Tibial artery (tissue), 4 donors: ENCODE data around the gene MUC3A.
"Not testable (repeated sequence)": the region's sequence is repeated elsewhere in the genome, so short reads cannot be mapped to it uniquely, and the experiment has no call there.

Source experiments
- DNase-seq, 2 donors: peaks; one replicate each; pipeline ENCODE4 v3.0.0-alpha.2; 2019
- H3K27ac ChIP-seq, 2 donors: fragments of 200-600 bp; sonication (generic) in 1 of 2; 1 replicate in 1 of 2; 2 replicates in 1 of 2; pipeline ENCODE4 v1.5.1; 2018 to 2019; ENCODE audit warnings: mild to moderate bottlenecking in 1 of 2
- H3K27me3 ChIP-seq, 2 donors: fragments of 200-600 bp; sonication (generic) in 1 of 2; one replicate each; pipeline versions ENCODE4 v1.5.1 to v1.6.0; 2016 to 2019
- H3K36me3 ChIP-seq, 3 donors: fragments of 200-600 bp; sonication (generic) in 2 of 3; one replicate each; pipeline ENCODE4 v1.5.1; 2016 to 2019; ENCODE audit warnings: mild to moderate bottlenecking in 2 of 3
- H3K4me1 ChIP-seq, 4 donors: fragments of 200-600 bp; sonication (generic) in 2 of 4; 1 replicate in 3 of 4; 2 replicates in 1 of 4; pipeline ENCODE4 v1.5.1; 2016 to 2019
- H3K4me3 ChIP-seq, 2 donors: fragments of 200-600 bp; sonication (generic) in 1 of 2; 1 replicate in 1 of 2; 2 replicates in 1 of 2; pipeline ENCODE4 v1.5.1; 2018 to 2019; ENCODE audit warnings: mild to moderate bottlenecking in 2 of 2
- H3K9me3 ChIP-seq, 3 donors: fragments of 200-600 bp; sonication (generic) in 1 of 3; one replicate each; pipeline ENCODE4 v1.5.1; 2016 to 2019
- CTCF ChIP-seq, 2 experiments: fragments of 200-600 bp in 1 of 2; fragments of 450-650 bp in 1 of 2; IDR thresholded peaks; one replicate each; pipeline ENCODE4 v1.5.1; 2017 to 2019; ENCODE audit warnings: antibody characterized with exemption in 2 of 2, mild to moderate bottlenecking in 1 of 2, moderate library complexity in 1 of 2
- intact Hi-C: fragments of 100-400 bp; cut with DNase I; formaldehyde crosslinking; loops from one replicate; pipeline ENCODE4 v1.15.0; 2023; ENCODE audit warnings: low total_unique reads

Gene MUC3A

GRCh38 chr7:100978300-100978699, 29.0 kb downstream of the MUC3A start:
- H3K36me3 ChIP-seq, result no peaks in the 10 kb centered on the region
- no peaks in the 10 kb centered on the region for H3K4me1 ChIP-seq
- no peak overlapping the region for H3K27ac ChIP-seq
- intact Hi-C loops, result no loop called here
- peaks cover 0 to 4% (median 0%) of the 10 kb centered on the region in 3 donors for H3K9me3 ChIP-seq
- no peaks in the 10 kb centered on the region for H3K27me3 ChIP-seq
- no peak for DNase-seq
- no peak for TF ChIP-seq CTCF (IDR thresholded peaks at IDR 0.05)
- H3K4me3 ChIP-seq, result no peak overlapping the region

- Histone ChIP-seq H3K9me3 (no peaks in the 10 kb centered on the region), H3K36me3 (no peaks in the 10 kb centered on the region), H3K27me3 (no peaks in the 10 kb centered on the region), H3K4me3 (no peak overlapping the region), H3K27ac (no peak overlapping the region), H3K4me1 (no peaks in the 10 kb centered on the region)
- no peak for DNase-seq
- no peak for TF ChIP-seq CTCF (IDR thresholded peaks at IDR 0.05)
- intact Hi-C loops, result no loop called here
Observed at GRCh38 chr7:100983451-100984187, 34.3 kb downstream of the MUC3A start.

GRCh38 chr7:100984241-100984918, 35.0 kb downstream of the MUC3A start:
- H3K9me3 ChIP-seq, H3K27me3 ChIP-seq, H3K27ac ChIP-seq, intact Hi-C loops, H3K36me3 ChIP-seq, DNase-seq, H3K4me1 ChIP-seq, H3K4me3 ChIP-seq: not testable (repeated sequence)

GRCh38 chr7:100985033-100985797, 35.9 kb downstream of the MUC3A start:
- H3K9me3 ChIP-seq, intact Hi-C loops, H3K4me1 ChIP-seq, H3K4me3 ChIP-seq, H3K27ac ChIP-seq, DNase-seq, H3K27me3 ChIP-seq, H3K36me3 ChIP-seq: not testable (repeated sequence)

- no peak for DNase-seq
- no peak for TF ChIP-seq CTCF (IDR thresholded peaks at IDR 0.05)
- no peaks in the 10 kb centered on the region for H3K36me3 ChIP-seq
- H3K27ac ChIP-seq, result no peak overlapping the region
- intact Hi-C loops, result no loop called here
- no peaks in the 10 kb centered on the region for H3K4me1 ChIP-seq
- H3K27me3 ChIP-seq, result no peaks in the 10 kb centered on the region
- H3K9me3 ChIP-seq, result no peaks in the 10 kb centered on the region
- no peak overlapping the region for H3K4me3 ChIP-seq
Observed at GRCh38 chr7:100991631-100992030, 42.3 kb downstream of the MUC3A start.

GRCh38 chr7:100992280-100992679, 42.9 kb downstream of the MUC3A start:
- DNase-seq, H3K9me3 ChIP-seq, H3K27ac ChIP-seq, H3K36me3 ChIP-seq, H3K27me3 ChIP-seq, H3K4me3 ChIP-seq, intact Hi-C loops, H3K4me1 ChIP-seq: not testable (repeated sequence)

GRCh38 chr7:100994671-100995070, 45.3 kb downstream of the MUC3A start:
- H3K27me3 ChIP-seq, H3K9me3 ChIP-seq, H3K36me3 ChIP-seq, DNase-seq, H3K4me1 ChIP-seq, H3K4me3 ChIP-seq, H3K27ac ChIP-seq, intact Hi-C loops: not testable (repeated sequence)

GRCh38 chr7:100998530-100998929, 49.2 kb downstream of the MUC3A start:
- H3K4me1 ChIP-seq, H3K4me3 ChIP-seq, intact Hi-C loops, H3K36me3 ChIP-seq, H3K9me3 ChIP-seq, H3K27ac ChIP-seq, DNase-seq, H3K27me3 ChIP-seq: not testable (repeated sequence)

- H3K27me3 ChIP-seq, H3K9me3 ChIP-seq, H3K4me1 ChIP-seq, H3K27ac ChIP-seq, H3K4me3 ChIP-seq, H3K36me3 ChIP-seq, DNase-seq, intact Hi-C loops: not testable (repeated sequence)
Observed at GRCh38 chr7:100999334-100999733, 50.0 kb downstream of the MUC3A start.

GRCh38 chr7:101000025-101000424, 50.7 kb downstream of the MUC3A start:
- H3K36me3 ChIP-seq, intact Hi-C loops, H3K4me3 ChIP-seq, H3K27ac ChIP-seq, H3K9me3 ChIP-seq, H3K27me3 ChIP-seq, H3K4me1 ChIP-seq: not testable (repeated sequence)
- DNase-seq, result peak in 1 of 2 donors; percentile 71

GRCh38 chr7:101002333-101002732, 53.0 kb downstream of the MUC3A start:
- DNase-seq, H3K4me1 ChIP-seq, H3K27me3 ChIP-seq, H3K9me3 ChIP-seq, H3K36me3 ChIP-seq, intact Hi-C loops, H3K4me3 ChIP-seq, H3K27ac ChIP-seq: not testable (repeated sequence)
